H1 (cell line): Measurements from ENCODE around the gene ABHD14A. TPM values are rescaled to one million over a fixed set of nuclear protein-coding genes. Genes with fewer than 3 reads are reported as not detected.

ENCODE experiments used
- ASH2L ChIP-seq: fragments of 200-600, 300-600 bp; sonication (generic); IDR thresholded peaks from one replicate; pipeline ENCODE4 v1.7.1; 2017; ENCODE audit warnings: low read length
- CEBPB ChIP-seq: IDR thresholded peaks from 2 replicates; pipeline ENCODE4 v1.6.1; 2012; ENCODE audit warnings: low read depth, low read length
- HDAC2 ChIP-seq, 2 experiments: fragments of 300-600 bp in 1 of 2; sonication (generic) in 1 of 2; IDR thresholded peaks; 2 replicates each; pipeline ENCODE4 v1.6.1; 2011 to 2012; ENCODE audit warnings: low read depth in 2 of 2, low read length in 2 of 2, mild to moderate bottlenecking in 2 of 2, moderate library complexity in 2 of 2, borderline replicate concordance in 1 of 2, inconsistent platforms in 1 of 2
- JUND ChIP-seq: IDR thresholded peaks from 2 replicates; pipeline ENCODE4 v1.6.1; 2011; ENCODE audit warnings: mild to moderate bottlenecking, improper control_type of control experiment, low read length
- KDM5A ChIP-seq: fragments of 200-600 bp; IDR thresholded peaks from 2 replicates; pipeline ENCODE4 v1.7.1; 2012; ENCODE audit warnings: mild to moderate bottlenecking, low read length, inconsistent platforms, mixed read lengths
- MAFK ChIP-seq: IDR thresholded peaks from 2 replicates; pipeline ENCODE4 v1.6.1; 2012; ENCODE audit warnings: low read depth, mild to moderate bottlenecking, improper control_type of control experiment, low read length
- RFX5 ChIP-seq: IDR thresholded peaks from 2 replicates; pipeline ENCODE4 v1.6.1; 2011; ENCODE audit warnings: low read depth, low read length, improper control_type of control experiment, borderline replicate concordance
- SIX5 ChIP-seq: IDR thresholded peaks from 2 replicates; pipeline ENCODE4 v1.6.1; 2011; ENCODE audit warnings: mild to moderate bottlenecking, low read depth, low read length
- polyA plus RNA-seq, 7 experiments: library from polyadenylated mRNA; depleted of rRNA in 3 of 7; stranded (reverse) in 5 of 7; unstranded in 2 of 7; fragments of >200 nt in 5 of 7; fragments of 200-250 nt in 2 of 7; gene quantifications; 1 replicate in 5 of 7; 2 replicates in 1 of 7; 4 replicates in 1 of 7; pipeline versions ENCODE4 v1.2.1 to v1.2.3, GENCODE V29; 2011 to 2013; ENCODE audit warnings: missing spikeins in 2 of 7, mixed read lengths in 2 of 7
- total RNA-seq: library from RNA; stranded (reverse); fragmentation: NEBNext Ultra II Directional; extraction: Animal tissue kit (Norgen Biotek cat#: 25700); gene quantifications from 2 replicates; pipeline ENCODE4 v1.2.1, GENCODE V29; 2021
- TF ChIP-seq, protein P1 (sequence below): IDR thresholded peaks from 2 replicates; pipeline ENCODE4 v1.6.1; 2012; ENCODE audit warnings: inconsistent platforms
- TF ChIP-seq, protein P2 (sequence below): IDR thresholded peaks from 2 replicates; pipeline ENCODE4 v1.6.1; 2012; ENCODE audit warnings: inconsistent platforms

The ABHD14A gene
- total and polyA plus RNA-seq, 2 of the 8 experiments (the other 6 are each of a cell fraction or from before 2014, with no cell fraction given) = 4.6 to 9.8 TPM

DNA sequence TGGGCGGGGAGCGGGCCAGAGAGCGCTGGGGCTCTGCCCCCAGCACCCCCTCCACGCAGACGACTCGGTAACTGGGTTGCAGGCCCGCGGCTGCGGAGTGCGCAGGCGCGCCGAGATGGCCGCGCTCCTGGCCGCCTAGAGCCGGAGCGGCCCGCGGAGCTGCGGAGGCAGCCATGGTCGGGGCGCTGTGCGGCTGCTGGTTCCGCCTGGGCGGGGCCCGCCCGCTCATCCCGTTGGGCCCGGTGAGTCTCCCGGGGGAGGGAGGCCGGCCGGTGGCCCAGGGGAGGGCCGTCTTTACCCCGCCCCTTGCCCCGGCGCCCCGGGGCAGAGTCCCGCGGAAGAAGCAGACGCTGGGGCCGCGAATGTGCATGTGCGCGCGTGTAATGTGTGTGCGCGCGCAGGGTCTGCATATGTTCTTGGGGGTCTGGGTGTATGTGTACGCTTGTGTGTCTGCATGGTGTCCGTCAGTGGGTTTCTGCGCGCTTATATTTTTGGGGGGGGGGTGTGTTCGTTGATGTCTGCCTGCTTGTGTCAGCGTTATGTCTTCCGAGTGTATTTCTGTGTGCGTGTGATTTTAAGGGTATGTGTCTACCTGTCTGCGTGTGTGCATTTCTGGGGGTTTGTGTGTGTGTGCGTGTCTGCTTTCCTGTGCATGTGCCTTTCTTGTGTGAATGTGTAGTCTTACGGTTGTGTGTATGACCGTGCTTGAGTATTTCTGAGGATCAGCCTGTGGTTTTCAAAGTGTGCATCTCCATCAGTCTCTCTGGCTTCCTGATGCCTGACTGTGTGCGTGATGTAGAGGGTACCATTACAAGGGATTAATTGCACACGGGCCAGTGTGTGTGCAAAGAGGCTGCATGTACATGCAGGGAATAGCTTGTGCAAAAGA is at the start of gene ABHD14A (continued):
- TF ChIP-seq CEBPB = no peak
- no peak for TF ChIP-seq MAFK
- TF ChIP-seq SIX5 = no peak
- no peak for TF ChIP-seq JUND
- TF ChIP-seq HDAC2 (IDR thresholded peaks at IDR 0.05; ENCODE audit: borderline replicate concordance in 1 of 2, low read depth in 2 of 2, low read length in 2 of 2) = no peak
- TF ChIP-seq KDM5A = no peak
- TF ChIP-seq, protein P1, sequence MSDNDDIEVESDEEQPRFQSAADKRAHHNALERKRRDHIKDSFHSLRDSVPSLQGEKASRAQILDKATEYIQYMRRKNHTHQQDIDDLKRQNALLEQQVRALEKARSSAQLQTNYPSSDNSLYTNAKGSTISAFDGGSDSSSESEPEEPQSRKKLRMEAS = no peak
- peak; percentile 29 for TF ChIP-seq ASH2L
- TF ChIP-seq, protein P2, sequence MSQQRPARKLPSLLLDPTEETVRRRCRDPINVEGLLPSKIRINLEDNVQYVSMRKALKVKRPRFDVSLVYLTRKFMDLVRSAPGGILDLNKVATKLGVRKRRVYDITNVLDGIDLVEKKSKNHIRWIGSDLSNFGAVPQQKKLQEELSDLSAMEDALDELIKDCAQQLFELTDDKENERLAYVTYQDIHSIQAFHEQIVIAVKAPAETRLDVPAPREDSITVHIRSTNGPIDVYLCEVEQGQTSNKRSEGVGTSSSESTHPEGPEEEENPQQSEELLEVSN = peak; percentile 53; the same call in 1 of the 2 replicates
- no peak for TF ChIP-seq RFX5
